Stimulated activated CD8-positive, alpha-beta memory T cell treated with anti-CD3 and anti-CD28 coated beads, Interleukin-7, amount 100 ng/mL, for 4 hours (primary cell): ENCODE results near the gene USH1C.

ENCODE experiments used
- DNase-seq, 2 donors: peaks; one replicate each; pipeline ENCODE4 v3.0.0-alpha.2; 2020; ENCODE audit warnings: low read depth in 2 of 2

USH1C gene

DNA sequence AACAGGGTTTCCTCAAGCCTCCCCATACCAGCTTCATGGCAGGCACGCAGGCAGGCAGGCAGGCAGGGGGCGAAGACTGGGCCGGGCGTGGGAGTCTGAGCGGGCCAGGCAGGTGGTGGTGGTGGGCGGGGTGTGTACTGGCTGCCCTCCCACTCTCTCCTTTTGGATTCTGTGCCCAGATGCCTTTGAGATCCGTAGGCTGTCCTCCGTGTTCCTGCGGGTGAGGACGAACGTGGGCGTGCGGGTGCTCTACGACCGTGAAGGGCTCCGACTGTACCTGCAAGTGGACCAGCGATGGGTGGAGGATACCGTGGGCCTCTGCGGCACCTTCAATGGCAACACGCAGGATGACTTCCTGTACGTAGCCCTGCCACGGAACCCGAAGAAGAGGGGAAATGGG, 25.8 kb upstream of the USH1C start:
- no peak for DNase-seq

DNA sequence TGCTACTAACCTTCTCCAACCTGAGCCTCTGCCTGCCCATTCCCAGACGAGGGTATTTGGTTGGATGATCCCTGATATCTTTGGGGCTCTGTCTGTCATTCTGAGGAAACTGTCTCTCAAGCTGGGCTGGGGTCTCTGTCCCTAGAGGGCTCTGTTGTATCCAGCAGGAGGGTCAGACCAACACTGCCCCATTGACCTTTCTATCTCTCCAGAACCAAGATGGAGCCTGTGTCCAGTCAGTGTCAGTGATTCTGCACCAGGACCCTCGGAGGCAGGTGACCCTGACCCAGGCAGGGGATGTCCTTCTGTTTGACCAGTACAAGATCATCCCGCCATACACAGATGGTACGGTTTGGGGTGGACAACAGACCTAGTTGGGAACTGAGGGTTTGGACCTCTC, 24.7 kb upstream of the USH1C start:
- no peak for DNase-seq

DNA sequence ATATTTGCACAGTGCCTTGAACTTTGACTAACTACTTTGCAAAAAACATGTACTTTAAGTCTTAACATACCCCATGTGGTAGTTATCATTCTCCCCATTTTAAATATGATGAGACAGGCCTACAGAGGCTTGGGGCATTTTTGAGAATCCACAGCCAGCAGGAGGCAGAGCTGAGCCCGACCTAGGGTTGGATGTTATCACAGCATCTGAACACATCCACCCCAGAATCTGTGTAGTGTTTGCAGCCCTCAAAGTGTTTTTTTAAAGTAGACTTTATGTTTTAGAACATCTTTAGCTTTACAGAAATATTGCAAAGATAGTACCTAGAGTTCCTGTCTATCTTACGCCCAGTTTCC, 20.4 kb upstream of the USH1C start:
- DNase-seq = no peak

DNA sequence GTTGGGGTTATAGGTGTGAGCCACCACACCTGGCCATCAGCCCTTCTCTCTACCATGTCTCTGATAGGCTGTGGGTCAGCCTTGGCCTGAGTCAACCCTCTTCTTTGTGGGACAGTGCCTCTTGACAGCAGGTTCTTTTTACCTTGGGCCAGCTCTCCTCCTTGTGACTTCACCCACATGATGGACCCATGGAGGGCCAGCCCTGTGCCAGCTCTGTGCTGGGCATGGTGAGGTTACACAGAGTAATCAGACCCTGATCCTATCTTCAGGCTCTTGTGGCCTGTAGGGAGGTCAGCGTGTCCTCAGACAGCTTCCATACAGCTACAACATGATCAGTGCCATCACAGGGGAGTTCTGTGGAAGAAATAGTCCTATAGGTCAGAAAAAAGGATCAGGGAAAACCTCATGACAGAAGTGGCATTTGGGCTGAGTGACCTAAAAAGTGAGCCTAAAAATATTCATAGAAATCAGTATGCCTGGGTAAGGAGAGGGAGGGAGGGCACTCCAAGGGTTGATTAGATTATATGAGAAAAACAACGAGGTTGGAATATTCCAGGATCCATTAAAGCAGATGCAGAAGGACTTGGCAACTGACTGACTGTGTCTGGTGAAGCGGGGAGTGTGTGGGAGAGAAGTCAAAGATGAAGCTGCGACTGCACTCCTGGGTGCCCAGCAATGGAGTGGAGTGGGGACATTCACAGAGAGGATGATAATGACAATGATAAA, 19.9 kb upstream of the USH1C start:
- DNase-seq = no peak

DNA sequence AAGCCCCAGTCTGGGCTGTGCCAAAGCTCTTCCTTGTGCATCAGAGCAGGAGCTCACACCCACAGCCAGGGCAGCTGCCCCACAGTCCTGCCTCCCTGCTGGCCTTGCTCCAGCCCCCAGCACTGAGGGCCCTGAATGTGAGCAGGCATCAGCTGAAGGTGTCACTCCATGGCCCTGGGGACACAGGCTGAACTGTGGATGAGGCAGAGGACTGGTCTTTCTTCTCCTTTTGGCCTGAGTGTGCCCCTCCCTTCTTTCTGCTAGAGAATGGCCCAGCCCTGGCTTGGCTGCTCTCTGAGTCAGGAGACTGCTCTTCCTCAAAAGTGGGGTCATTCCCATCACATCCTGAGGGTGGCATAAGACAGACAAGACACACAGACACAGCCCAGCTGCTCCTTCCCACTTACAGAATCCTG, 19.0 kb upstream of the USH1C start:
- DNase-seq = no peak

DNA sequence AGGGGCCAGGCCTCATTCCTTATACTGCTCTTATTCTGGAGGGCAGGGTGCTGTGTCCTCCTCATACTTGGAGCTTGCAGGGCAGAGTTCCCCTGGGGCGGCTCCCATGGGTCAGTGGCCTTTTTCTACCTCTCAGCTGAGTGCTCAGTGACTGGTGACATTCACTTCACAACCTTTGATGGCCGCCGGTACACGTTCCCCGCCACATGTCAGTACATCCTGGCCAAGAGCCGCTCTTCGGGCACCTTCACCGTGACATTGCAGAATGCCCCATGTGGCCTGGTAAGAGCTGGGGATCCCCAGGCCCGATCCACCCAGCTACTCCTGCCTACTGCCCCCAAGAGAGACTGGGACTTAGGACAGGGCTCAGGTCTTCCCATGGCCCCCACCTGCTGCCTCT, 17.3 kb upstream of the USH1C start:
- no peak for DNase-seq

DNA sequence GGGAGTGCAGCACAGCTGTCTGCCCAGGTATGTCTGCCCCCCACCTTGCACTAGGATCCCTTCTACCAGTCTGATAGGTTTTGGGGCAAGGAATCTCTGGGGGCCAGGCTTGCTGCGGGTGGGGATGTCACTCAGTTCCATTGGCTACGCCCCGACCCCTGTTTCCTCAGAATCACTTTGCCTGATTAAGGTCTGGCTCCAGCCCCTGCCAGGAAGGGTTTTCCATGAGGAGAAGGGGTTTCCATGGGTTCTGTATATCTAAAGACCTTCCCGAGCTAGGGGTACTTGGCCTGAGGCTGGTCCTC, 16.8 kb upstream of the USH1C start:
- no peak for DNase-seq

DNA sequence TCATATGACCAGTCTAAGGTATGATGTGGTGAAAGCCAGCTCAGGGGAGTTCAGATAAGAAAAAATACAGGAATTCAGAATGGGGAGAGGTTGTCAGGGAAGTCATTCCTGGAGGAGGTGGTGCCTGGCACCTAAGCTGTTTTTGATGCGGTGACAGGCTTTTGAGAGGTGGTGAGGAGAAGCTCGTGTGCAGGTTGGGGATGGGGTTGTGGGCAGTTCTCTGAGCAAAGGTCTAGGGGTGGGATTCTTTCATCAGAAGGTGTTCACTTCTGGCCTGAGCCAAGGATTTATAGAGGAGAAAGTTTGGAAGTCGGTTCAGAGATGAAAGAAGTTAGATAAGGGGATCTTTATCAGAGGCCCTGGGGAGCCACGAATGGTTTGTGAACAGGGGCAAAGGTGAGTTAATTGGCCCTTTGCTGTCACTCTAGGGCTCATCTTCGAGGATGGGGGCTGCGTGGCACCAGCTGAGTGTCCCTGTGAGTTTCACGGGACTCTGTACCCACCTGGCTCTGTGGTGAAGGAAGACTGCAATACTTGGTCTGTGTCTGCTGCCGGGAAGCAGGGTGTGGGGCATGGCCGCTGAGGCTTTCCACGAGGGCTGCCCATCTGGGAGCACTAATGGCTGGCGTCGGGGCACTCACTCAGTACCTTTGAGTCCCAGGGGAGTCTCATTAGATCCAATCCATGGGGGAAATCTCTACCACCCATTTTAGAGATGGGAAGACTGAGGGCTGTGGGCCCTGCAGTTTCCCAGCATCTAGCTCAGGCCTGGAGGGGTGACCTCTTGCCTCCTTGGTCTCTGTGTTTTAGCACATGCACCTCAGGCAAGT, 16.3 kb upstream of the USH1C start:
- no peak for DNase-seq

DNA sequence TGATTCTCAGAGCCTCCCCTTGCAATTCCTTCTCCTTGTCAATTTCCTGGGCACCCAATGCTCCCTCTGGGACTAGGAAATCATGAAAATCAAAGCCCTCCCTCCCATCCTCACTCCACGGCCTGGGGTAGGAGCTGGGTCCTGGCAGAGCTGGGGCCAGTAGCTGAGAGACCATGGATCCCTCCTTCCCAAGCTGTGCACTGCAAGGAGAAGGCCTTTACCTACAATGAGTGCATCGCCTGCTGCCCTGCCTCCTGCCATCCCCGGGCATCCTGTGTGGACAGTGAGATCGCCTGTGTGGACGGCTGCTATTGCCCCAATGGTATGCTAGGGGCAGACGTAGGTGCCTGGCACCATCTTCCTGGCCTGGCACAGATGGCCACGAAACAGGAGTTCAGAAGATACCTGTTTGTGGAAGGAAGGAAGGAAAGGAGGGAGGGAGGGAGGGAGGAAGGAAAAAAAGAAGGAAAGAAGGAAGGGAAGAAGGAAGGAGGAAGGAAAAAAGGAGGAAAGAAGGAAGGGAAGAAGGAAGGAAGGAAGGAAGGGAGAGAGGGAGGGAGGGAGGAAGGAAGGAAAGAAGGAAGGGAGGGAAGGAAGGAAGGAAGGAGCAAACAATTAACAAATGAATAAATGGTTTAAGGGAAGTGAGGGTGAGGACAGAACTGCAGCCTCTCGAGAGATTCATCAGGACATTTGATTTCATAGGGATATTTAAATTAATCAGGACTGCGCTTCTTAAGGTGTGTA, 15.3 kb upstream of the USH1C start:
- DNase-seq = no peak

DNA sequence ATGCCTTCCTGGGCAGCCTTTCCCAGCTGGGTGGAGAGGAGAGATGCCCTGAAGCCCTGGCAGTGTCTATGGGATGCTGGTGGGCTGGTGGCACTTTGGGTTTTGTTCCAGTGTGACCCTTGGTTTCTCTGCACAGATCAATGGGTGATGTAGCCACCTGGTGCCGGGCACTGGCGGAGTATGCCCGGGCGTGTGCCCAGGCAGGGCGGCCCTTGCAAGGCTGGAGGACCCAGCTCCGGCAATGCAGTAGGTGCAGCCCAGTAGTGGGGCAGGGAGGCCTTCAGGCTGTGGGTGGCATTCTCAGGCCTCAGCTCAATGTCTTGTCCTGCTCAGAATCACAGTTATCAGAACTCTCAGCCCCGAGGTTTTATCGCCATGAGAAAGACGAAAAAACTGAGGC, 14.7 kb upstream of the USH1C start:
- DNase-seq = no peak

DNA sequence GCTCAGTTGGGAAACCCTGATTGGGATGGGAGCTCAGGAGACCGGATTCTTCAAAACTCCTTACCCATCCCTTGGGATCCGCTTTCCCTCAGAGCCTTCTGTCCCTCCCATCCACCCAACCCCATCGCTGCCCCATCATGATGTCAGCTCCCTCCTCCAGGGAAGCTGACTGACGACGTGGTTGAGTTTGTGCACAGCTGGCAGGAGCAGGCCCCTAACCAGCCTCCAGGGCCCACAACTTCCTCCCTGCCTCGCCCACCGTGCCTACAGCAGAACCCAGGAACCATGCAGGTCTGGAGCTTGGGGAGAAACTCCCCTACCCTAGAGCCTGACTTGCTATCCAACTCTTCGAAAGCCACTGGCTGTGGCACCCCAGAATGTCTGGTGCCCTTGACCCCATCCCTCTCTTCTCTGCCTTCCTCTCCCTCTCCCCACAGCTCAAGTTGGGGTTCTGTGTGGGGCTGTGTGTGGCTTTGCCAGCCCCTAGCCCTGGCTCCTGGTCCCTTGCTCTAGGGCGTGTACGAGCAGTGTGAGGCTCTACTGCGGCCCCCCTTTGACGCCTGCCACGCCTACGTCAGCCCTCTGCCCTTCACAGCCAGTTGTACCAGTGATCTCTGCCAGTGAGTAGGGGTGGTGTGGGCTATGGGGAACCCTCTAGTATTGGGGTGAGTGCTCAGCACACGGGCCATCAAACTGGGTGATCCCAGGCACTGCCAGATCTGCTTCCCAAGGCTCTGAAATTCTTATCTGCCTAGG, 14.0 kb upstream of the USH1C start:
- no peak for DNase-seq

DNA sequence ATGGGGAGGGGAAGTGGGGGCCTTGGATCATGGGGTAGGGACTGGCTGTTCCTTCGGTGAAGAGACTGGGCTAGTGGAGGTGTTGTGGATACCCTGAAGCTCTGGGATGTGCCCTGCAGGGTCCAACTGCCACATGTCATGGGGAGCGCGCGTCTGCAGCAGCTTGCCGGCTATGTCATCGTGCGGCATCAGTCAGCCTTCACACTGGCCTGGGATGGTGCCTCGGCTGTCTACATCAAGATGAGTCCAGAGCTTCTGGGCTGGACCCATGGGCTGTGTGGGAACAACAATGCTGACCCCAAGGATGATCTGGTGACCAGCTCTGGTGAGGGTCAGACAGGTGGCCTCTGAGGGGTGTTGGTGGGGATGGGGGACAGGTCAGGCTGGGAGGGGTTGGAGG, 12.8 kb upstream of the USH1C start:
- DNase-seq = no peak

DNA sequence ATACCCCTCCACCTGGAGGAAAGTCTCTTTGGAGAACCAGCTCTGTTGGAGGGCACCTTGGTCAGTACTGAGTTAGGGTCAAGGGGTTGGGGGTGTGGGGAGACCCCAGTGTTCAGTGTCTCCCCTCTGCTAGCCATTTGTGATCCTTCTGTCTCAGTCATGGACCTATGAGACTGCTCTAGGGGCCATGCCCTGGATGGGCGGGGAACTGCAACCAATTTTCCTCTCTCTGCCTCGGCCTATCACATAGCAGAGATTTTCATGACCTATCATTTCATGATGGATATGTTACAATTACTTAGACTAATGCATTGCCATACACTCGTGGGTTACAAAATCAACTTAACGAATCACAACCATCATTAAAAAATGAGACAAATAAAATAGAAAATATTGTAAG, 10.3 kb upstream of the USH1C start:
- DNase-seq = no peak

DNA sequence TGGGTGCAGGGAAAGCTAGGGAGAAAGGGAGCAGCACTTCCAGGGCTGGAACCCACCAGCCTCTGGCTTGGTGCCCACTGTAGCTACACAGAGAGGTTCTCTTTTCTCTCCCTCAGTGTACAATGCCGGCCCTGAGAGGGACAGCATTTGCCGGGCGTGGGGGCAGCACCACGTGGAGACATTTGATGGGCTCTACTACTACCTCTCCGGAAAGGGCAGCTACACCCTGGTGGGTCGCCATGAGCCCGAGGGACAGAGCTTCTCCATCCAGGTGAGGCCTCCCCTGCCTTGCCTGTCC, 9.0 kb upstream of the USH1C start:
- no peak for DNase-seq

DNA sequence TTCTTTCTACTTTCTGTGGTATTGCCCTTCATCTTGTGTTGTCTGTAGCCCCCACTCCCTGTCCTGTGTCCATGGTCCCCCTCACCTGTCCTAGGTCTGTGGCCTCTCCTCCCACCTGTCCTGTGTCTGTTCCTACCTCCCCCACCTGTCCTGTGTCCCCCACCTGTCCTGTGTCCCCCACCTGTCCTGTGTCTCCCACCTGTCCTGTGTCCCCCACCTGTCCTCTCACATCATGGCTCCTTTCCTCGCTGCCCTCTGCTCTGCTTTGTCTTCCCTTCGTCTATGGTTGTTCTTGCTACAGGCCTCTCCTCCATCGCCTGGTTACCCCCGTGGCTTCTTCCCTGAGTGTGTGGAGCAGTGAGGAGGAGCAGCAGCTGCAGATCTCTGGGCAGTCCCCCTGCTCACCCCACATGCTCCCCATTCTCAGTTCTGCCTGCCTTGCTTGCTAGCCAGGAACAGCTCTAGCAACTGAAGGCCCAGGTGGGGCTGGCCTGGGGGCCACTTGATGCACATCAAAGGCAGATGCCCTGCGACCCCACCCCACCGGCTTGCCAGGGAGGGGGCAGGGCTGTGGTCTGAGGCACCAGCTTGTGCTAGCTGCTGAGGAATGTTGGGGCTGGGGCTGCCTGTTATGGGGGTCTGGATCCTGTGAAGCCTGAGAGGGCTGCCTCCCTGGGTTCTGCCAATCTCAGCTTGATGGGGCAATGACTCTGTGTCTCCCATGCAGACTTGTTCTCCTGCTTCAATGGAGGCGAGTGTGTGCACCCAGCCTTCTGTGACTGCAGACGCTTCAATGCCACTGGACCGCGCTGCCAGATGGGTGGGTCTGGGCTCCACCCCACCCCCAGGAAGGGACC, 8.4 kb upstream of the USH1C start:
- DNase-seq = no peak

DNA sequence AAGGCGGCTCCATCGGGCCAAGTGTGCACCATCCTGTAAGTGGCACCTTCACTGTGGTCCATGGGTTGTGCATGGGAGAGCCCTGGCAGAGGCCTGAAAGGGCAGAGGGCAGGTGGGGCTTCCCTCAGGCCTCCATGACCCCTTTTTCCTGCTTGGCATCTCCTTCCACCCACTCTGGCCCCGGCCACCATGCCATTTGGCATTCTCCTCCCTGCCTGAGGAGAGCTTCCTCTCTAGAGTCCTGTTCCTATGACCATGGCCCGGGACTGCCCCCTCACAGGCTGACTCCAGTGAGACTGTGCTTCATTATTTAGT, 7.8 kb upstream of the USH1C start:
- no peak for DNase-seq

DNA sequence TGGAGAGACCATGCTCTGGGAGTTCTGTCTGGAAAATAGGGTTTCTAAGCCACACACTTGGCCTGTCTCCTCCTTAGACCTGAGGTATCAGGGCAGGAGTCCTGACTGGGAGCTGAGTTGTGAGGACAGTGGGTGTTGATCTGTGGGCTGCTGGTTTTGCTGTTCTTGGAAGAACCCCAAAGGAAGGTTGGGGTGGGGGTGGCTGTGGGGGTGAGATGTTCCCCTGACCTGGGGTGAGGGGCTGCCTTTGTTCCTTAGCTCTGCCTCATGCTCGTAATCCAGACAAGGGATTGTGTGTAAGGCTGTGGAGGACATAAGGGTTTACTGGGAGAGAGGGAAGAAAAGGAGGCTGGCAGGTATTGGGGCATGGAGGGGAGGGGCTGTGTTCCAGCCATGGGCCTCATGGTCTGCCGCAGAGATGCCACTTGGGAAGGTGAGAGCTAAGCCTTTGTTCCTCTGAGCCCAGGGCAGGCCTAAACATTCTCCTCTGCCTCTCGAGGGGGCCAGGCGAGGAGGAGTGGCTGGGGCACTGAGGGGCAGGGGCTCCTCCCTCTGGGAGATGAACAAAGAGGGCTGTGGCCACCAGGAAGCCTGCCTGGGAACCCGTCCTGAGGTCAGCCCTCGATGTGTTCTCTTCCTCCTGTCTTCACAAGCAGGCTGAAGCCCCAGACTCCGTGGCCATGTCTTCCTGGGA, 7.3 kb upstream of the USH1C start:
- DNase-seq = no peak

DNA sequence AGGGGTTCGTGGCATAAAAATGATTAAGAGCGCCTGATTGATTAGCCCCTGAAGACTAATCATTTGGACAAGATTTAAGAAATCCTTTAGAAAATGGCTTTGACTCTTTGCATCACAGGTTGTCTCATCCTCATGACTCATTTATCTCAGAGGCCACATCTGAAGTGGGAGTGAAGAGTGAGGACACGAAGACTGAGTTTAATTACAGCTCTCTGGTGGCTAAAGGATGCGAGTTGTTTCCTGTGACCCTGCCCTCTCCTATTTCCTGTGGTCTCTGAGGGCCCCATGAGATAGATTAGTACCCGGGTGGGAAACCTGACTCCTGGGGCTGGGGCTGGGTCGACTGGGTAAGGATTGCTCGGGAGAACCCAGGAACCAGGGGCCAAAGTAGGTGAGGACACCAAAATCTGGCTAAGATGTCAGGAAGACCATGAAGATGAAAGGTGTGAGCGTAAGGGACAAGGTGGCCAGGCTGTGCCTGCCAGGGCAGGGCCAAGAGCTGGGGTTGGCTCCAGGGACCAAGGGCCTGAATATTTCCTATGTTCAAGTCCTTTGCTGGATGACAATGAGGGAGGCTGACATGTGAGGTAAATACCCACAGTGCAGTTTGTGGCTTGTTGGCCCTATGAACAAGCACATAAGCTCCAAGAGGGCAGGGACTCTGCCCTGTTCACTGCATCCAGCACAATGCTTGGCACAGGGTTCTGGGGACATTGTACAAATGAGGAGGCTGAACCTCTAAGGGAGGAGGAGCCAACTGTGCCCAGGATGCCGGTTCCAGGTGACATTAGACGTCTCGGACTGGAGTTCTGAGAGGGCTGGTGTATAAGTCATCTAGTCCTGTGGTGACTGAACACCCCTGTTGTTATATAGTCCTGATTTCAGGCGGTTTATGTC, 6.5 kb upstream of the USH1C start:
- no peak for DNase-seq

DNA sequence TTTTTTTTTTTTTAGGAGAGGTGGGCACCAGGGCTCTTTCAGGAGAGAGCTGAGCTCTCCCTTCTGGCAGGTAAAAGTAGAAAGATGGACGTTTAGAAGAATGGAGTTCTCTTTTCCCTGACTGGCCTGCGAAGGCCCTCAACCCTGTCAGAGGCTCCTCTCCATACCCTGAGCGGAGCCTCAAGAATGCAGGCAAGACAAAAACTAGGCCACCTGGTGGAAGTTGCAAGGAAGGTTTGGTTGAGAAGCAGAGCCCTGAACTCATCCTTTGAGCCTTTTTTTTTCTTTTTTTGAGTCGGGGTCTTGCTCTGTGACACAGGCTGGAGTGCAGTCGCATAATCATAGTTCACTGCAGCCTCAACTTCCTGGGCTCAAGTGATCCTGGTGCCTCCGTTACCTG, 4.2 kb upstream of the USH1C start:
- no peak for DNase-seq

DNA sequence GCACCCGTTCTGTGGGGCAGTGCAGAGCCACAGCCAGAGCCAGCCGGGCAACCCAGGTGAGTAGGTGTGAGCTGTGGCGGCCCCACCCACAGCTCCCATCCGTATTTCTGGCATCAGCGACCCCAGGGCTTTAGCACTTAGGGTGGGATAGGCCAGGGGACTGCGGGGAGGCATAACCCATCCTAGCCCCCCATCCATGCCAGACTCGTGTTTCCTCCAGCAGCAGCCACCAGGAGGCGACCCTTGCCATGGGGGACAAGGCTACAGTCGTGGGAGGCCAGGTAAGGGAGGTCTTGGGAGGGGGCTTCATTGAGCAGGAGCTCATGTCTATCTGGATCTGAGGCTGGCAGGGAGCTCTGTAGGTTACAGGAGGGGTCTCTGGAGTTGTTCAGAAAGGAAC, 3.7 kb upstream of the USH1C start:
- DNase-seq = no peak
